K562 (cell line): ENCODE data around the gene ATG7. TPM values are rescaled to one million over a fixed set of nuclear protein-coding genes. Genes with fewer than 3 reads are reported as not detected.

Source experiments
- ATAC-seq: fragments of 200-7000 bp; cut with Tn5 transposase; 3 replicates; pipeline ENCODE4 v1.9.1; 2020; ENCODE audit warnings: moderate library complexity
- BruUV-seq: library from RNA; stranded (reverse); fragments of 400-500 nt; replicated peaks from 2 replicates; lab custom pipeline; 2021; lab: Mats Ljungman, UMichigan
- CTCF ChIA-PET: fragments of 300-600 bp; formaldehyde crosslinking; extraction: SDS; loops from one replicate; lab custom pipeline; 2021; ENCODE audit warnings: low intra/inter-chr PET ratio; lab: Yijun Ruan, JAX
- POLR2A ChIA-PET: fragments of 300-600, 350-650 bp; sonication (Branson Sonifier 250); formaldehyde crosslinking; extraction: SDS; loops from one replicate; lab custom pipeline; 2021; ENCODE audit warnings: antibody characterized with exemption, inconsistent platforms; lab: Yijun Ruan, JAX
- DNase-seq, 4 experiments: peaks; one replicate each; pipeline versions ENCODE4 v3.0.0 to v3.0.0-alpha.2; 2011 to 2018; ENCODE audit warnings: low spot score in 3 of 4, mixed read lengths in 3 of 4; ENCODE audit errors: extremely low read depth in 1 of 4
- FAIRE-seq: peaks from 2 replicates; lab custom pipeline; 2011; peaks lifted over from hg19 to GRCh38; lab: Jason Lieb, UNC
- H2AFZ ChIP-seq: 2 replicates; pipeline ENCODE4 v1.6.0; 2011; ENCODE audit warnings: low read depth, low read length, control low read depth, inconsistent platforms
- H3K27ac ChIP-seq: fragments of 200-600 bp; 3 replicates; pipeline ENCODE4 v1.8.0; 2011; ENCODE audit warnings: low read depth, mild to moderate bottlenecking, control low read depth, inconsistent platforms, low read length, moderate library complexity, mixed read lengths; ENCODE audit errors: extremely low read depth
- H3K27me3 ChIP-seq, 2 experiments: fragments of 300-600 bp in 1 of 2; 2 replicates in 1 of 2; 3 replicates in 1 of 2; pipeline versions ENCODE4 v1.6.0 to v1.8.0; 2011; ENCODE audit warnings: inconsistent platforms in 2 of 2, low read length in 2 of 2, mild to moderate bottlenecking in 1 of 2, mixed read lengths in 1 of 2, moderate library complexity in 1 of 2; ENCODE audit not compliant: control insufficient read depth in 2 of 2, insufficient read depth in 2 of 2
- H3K36me3 ChIP-seq: fragments of 300-600 bp; 3 replicates; pipeline ENCODE4 v1.8.0; 2011; ENCODE audit warnings: mild to moderate bottlenecking, low read length, inconsistent platforms; ENCODE audit not compliant: control insufficient read depth, insufficient read depth
- H3K4me1 ChIP-seq, 2 experiments: fragments of 200-600 bp in 1 of 2; replicated peaks in 1 of 2; 2 replicates in 1 of 2; 3 replicates in 1 of 2; pipeline versions ENCODE4 v1.5.1 to v1.8.0; 2011; ENCODE audit warnings: inconsistent platforms in 2 of 2, low read length in 2 of 2, mild to moderate bottlenecking in 1 of 2, mixed read lengths in 1 of 2, moderate library complexity in 1 of 2; ENCODE audit not compliant: control insufficient read depth in 2 of 2, insufficient read depth in 2 of 2
- H3K4me2 ChIP-seq: 2 replicates; pipeline ENCODE4 v1.6.1; 2011; ENCODE audit warnings: low read length, control low read depth, inconsistent platforms, mixed read lengths; ENCODE audit not compliant: insufficient read depth
- H3K4me3 ChIP-seq: fragments of 200-600 bp; sonication (generic), shearing (Covaris generic); 2 replicates; pipeline ENCODE4 v1.5.1; 2016; ENCODE audit warnings: control low read depth, inconsistent platforms
- H3K79me2 ChIP-seq: fragments of 200-600 bp; 3 replicates; pipeline ENCODE4 v1.8.0; 2011; ENCODE audit warnings: low read length, inconsistent platforms; ENCODE audit not compliant: control insufficient read depth, insufficient read depth
- H3K9ac ChIP-seq, 2 experiments: 2 replicates each; pipeline versions ENCODE4 v1.6.0 to v1.6.1; 2011; ENCODE audit warnings: low read depth in 2 of 2, low read length in 2 of 2, control low read depth in 1 of 2, inconsistent platforms in 1 of 2, mild to moderate bottlenecking in 1 of 2, mixed read lengths in 1 of 2; ENCODE audit not compliant: insufficient read depth in 1 of 2
- H3K9me1 ChIP-seq: one replicate; pipeline ENCODE4 v1.6.0; 2011; ENCODE audit warnings: inconsistent platforms, mild to moderate bottlenecking, low read length, moderate library complexity; ENCODE audit not compliant: control insufficient read depth, insufficient read depth
- H3K9me3 ChIP-seq: replicated peaks from 2 replicates; pipeline ENCODE4 v1.5.1; 2011; ENCODE audit warnings: low read depth, low read length, inconsistent platforms; ENCODE audit not compliant: control insufficient read depth, insufficient read depth
- H4K20me1 ChIP-seq: replicated peaks from 2 replicates; pipeline ENCODE4 v1.6.1; 2011; ENCODE audit warnings: low read length, inconsistent platforms, mixed read lengths; ENCODE audit not compliant: control insufficient read depth, insufficient read depth
- HSF4 ChIP-seq: fragments of 250-450 bp; sonication (Bioruptor Pico); IDR thresholded peaks from 2 replicates; pipeline ENCODE4 v2.1.2; 2022; ENCODE audit warnings: mild to moderate bottlenecking, moderate library complexity, borderline replicate concordance
- MAZ ChIP-seq, 2 experiments: fragments of 450-650 bp in 1 of 2; sonication (generic) in 1 of 2; formaldehyde crosslinking; IDR thresholded peaks in 1 of 2; conservative IDR thresholded peaks in 1 of 2; 2 replicates each; pipeline versions ENCODE4 v1.4.0 to v1.5.0; 2020; ENCODE audit warnings: mild to moderate bottlenecking in 1 of 2, missing genetic modification reagents in 1 of 2
- PTBP1 ChIP-seq: fragments of 200-400 bp; formaldehyde crosslinking; IDR thresholded peaks from 2 replicates; pipeline ENCODE4 v1.6.1; 2017; ENCODE audit warnings: low read depth, low read length
- SRF ChIP-seq, 2 experiments: fragments of 250-450, 450-650 bp in 1 of 2; sonication (Bioruptor Pico) in 1 of 2; sonication (generic) in 1 of 2; formaldehyde crosslinking; IDR thresholded peaks; 2 replicates each; pipeline versions ENCODE4 v1.5.0 to v1.5.1; 2020 to 2022; ENCODE audit warnings: mild to moderate bottlenecking in 1 of 2, missing genetic modification reagents in 1 of 2
- ZNF324 ChIP-seq: fragments of 250-450 bp; sonication (Bioruptor Pico); IDR thresholded peaks from 2 replicates; pipeline ENCODE4 v1.4.0; 2020; ENCODE audit warnings: mild to moderate bottlenecking
- WGBS: fragments of 100-300 bp; shearing (Covaris generic); methylation state at CpG from one replicate; pipeline ENCODE4 v1.1.6; 2016; ENCODE audit warnings: low coverage, mixed read lengths; ENCODE audit not compliant: insufficient coverage; ENCODE audit errors: missing lambda C conversion rate; 5-methylcytosine and 5-hydroxymethylcytosine counted together
- in situ Hi-C: fragments of 300-500 bp; cut with MboI; formaldehyde crosslinking; loops from 4 replicates; pipeline ENCODE4 v1.15.0; 2018; ENCODE audit warnings: inconsistent platforms, mixed read lengths
- intact Hi-C: fragments of 100-400 bp; cut with micrococcal nuclease; formaldehyde crosslinking; loops from 2 replicates; pipeline ENCODE4 v1.14.2; 2022
- polyA plus RNA-seq, 8 experiments: library from polyadenylated mRNA; depleted of rRNA in 4 of 8; stranded (reverse) in 5 of 8; unstranded in 3 of 8; fragments of >200 nt; fragmentation: Nextera tagmentation in 2 of 8; fragmentation: Illumina TruSeq in 1 of 8; extraction: Ambion mirVana in 2 of 8; extraction: Trizol in 1 of 8; gene quantifications; 2 replicates each; pipeline versions ENCODE4 v1.2.1 to v1.2.3, GENCODE V29; 2011 to 2014; ENCODE audit warnings: inconsistent platforms in 1 of 8, missing spikeins in 1 of 8
- total RNA-seq, 7 experiments: library from RNA; depleted of rRNA in 6 of 7; stranded (reverse); fragments of >200 nt in 6 of 7; fragmentation: Illumina TruSeq in 2 of 7; extraction: Trizol in 2 of 7; gene quantifications; 2 replicates each; pipeline versions ENCODE4 v1.2.1 to v1.2.3, GENCODE V29; 2011 to 2021; ENCODE audit warnings: low replicate concordance in 1 of 7
- TF ChIP-seq, protein P1 (sequence below), 3 experiments: fragments of 200-800 bp in 1 of 3; sonication (Bioruptor generic) in 1 of 3; sonication (generic) in 1 of 3; formaldehyde crosslinking in 1 of 3; IDR thresholded peaks; 2 replicates each; pipeline versions ENCODE4 v1.6.1 to v1.8.0; 2016 to 2022; ENCODE audit warnings: mild to moderate bottlenecking in 2 of 3, missing compliant biosample characterization in 2 of 3, missing genetic modification characterization in 2 of 3, missing genetic modification reagents in 1 of 3

The ATG7 gene
- total and polyA plus RNA-seq, 9 of the 15 experiments (the other 6 are each of a cell fraction or from before 2014, with no cell fraction given), result 18.3 to 45.3 (median 33.6) TPM

GRCh38 chr3:11541321-11542303, 269.4 kb downstream of the ATG7 start:
- H3K4me2 ChIP-seq, result no peak overlapping the region
- POLR2A ChIA-PET, result no interaction called here

More at GRCh38 chr3:11541321-11542303, 269.4 kb downstream of the ATG7 start:
- H3K9me3 ChIP-seq, result no peaks in the 10 kb centered on the region
- H3K9ac ChIP-seq, result no peak overlapping the region
- CTCF ChIA-PET, result no interaction called here
- H3K4me3 ChIP-seq, result no peak overlapping the region
- TF ChIP-seq HSF4 (CRISPR knock-in tag), result no peak
- TF ChIP-seq, protein P1, sequence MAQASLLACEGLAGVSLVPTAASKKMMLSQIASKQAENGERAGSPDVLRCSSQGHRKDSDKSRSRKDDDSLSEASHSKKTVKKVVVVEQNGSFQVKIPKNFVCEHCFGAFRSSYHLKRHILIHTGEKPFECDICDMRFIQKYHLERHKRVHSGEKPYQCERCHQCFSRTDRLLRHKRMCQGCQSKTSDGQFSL (CRISPR knock-in tag; IDR thresholded peaks at IDR 0.05), result no peak
- TF ChIP-seq, protein P1 (tag; IDR thresholded peaks at IDR 0.05), result no peak
- TF ChIP-seq PTBP1, result no peak
- TF ChIP-seq SRF (CRISPR knock-in tag; IDR thresholded peaks at IDR 0.05), result no peak
- TF ChIP-seq ZNF324 (CRISPR knock-in tag), result no peak
- no peak for TF ChIP-seq MAZ (CRISPR knock-in tag; conservative IDR thresholded peaks at IDR 0.05 in 1 of 2, IDR thresholded peaks at IDR 0.05 in 1 of 2)
- no peak for DNase-seq
- BruUV-seq, result no TSS peak
- no peak for FAIRE-seq
- no peaks in the 10 kb centered on the region for H3K27me3 ChIP-seq
- H3K27ac ChIP-seq, result no peak overlapping the region
- no peaks in the 10 kb centered on the region for H3K9me1 ChIP-seq
- H3K4me1 ChIP-seq, result peaks cover 0 to 12% of the 10 kb centered on the region in 2 experiments; a peak in 2 of 5 replicates
- intact Hi-C loops, result loop anchor here (10.0 kb wide), 1 partner anchor 157 kb away; no protein-coding TSS in a partner anchor
- WGBS, result 52% methylated on average over 16 of the region's 16 CpGs
- H3K79me2 ChIP-seq, result no peaks in the 10 kb centered on the region
- H2AFZ ChIP-seq, result no peak overlapping the region
- ATAC-seq, result no peak
- H4K20me1 ChIP-seq, result no peaks in the 10 kb centered on the region
- in situ Hi-C loops, result no loop called here
- H3K36me3 ChIP-seq, result no peaks in the 10 kb centered on the region
